Mesendoderm (in vitro differentiated cells): ENCODE results near the gene LAMTOR3.
A peak's percentile ranks its signal among the peaks of the same experiment; 100 is the strongest.

ENCODE experiments used
- DNase-seq: peaks from one replicate; pipeline ENCODE4 v3.0.0; 2013
- H2AK5ac ChIP-seq: 2 replicates; pipeline ENCODE4 v1.6.1; 2013; ENCODE audit warnings: low read length, inconsistent platforms
- H2BK120ac ChIP-seq: 2 replicates; pipeline ENCODE4 v1.6.1; 2013; ENCODE audit warnings: low read depth, mild to moderate bottlenecking, low read length, moderate library complexity, mixed read lengths
- H2BK15ac ChIP-seq: replicated peaks from 2 replicates; pipeline ENCODE4 v1.6.1; 2013; ENCODE audit warnings: low read depth, mild to moderate bottlenecking, moderate library complexity
- H2BK5ac ChIP-seq: 2 replicates; pipeline ENCODE4 v1.6.1; 2013; ENCODE audit warnings: low read length, inconsistent platforms
- H3K18ac ChIP-seq: 2 replicates; pipeline ENCODE4 v1.6.1; 2013; ENCODE audit warnings: mild to moderate bottlenecking, low read length, mixed read lengths
- H3K23ac ChIP-seq: one replicate; pipeline ENCODE4 v1.6.1; 2013; ENCODE audit warnings: low read length
- H3K27ac ChIP-seq: 2 replicates; pipeline ENCODE4 v1.5.1; 2013; ENCODE audit warnings: low read depth, mild to moderate bottlenecking, inconsistent platforms, low read length, moderate library complexity
- H3K27me3 ChIP-seq: 2 replicates; pipeline ENCODE4 v1.6.1; 2013; ENCODE audit warnings: low read length, control low read depth, mild to moderate bottlenecking, inconsistent platforms; ENCODE audit not compliant: insufficient read depth, poor library complexity
- H3K36me3 ChIP-seq: 2 replicates; pipeline ENCODE4 v1.6.1; 2013; ENCODE audit warnings: low read length, inconsistent platforms; ENCODE audit not compliant: control insufficient read depth, insufficient read depth
- H3K4ac ChIP-seq: one replicate; pipeline ENCODE4 v1.6.1; 2013; ENCODE audit warnings: low read depth, mild to moderate bottlenecking, low read length, moderate library complexity
- H3K4me1 ChIP-seq: 2 replicates; pipeline ENCODE4 v1.6.1; 2013; ENCODE audit warnings: low read depth, low read length, inconsistent platforms; ENCODE audit not compliant: control insufficient read depth
- H3K4me2 ChIP-seq: 2 replicates; pipeline ENCODE4 v1.6.1; 2013; ENCODE audit warnings: low read length
- H3K4me3 ChIP-seq: 2 replicates; pipeline ENCODE4 v1.5.1; 2013; ENCODE audit warnings: mild to moderate bottlenecking, low read length
- H3K56ac ChIP-seq: one replicate; pipeline ENCODE4 v1.6.1; 2013; ENCODE audit warnings: low read length
- H3K79me1 ChIP-seq: 2 replicates; pipeline ENCODE4 v1.6.1; 2013; ENCODE audit warnings: low read length, inconsistent platforms
- H3K79me2 ChIP-seq: 2 replicates; pipeline ENCODE4 v1.6.1; 2013; ENCODE audit warnings: mild to moderate bottlenecking, low read length; ENCODE audit not compliant: control insufficient read depth, insufficient read depth
- H3K9ac ChIP-seq: 2 replicates; pipeline ENCODE4 v1.6.1; 2013; ENCODE audit warnings: low read length, inconsistent platforms
- H4K5ac ChIP-seq: one replicate; pipeline ENCODE4 v1.6.1; 2013; ENCODE audit warnings: low read length
- H4K8ac ChIP-seq: one replicate; pipeline ENCODE4 v1.6.1; 2013; ENCODE audit warnings: low read depth, mild to moderate bottlenecking, control low read depth, low read length, moderate library complexity
- WGBS: extraction: QIAGEN DNeasy Blood & Tissue Kit; methylation state at CpG from one replicate; pipeline ENCODE4 v1.1.7; 2013; ENCODE audit warnings: low lambda C conversion rate, missing lambda C conversion rate; ENCODE audit not compliant: insufficient coverage; ENCODE audit errors: extremely low coverage; 5-methylcytosine and 5-hydroxymethylcytosine counted together

Gene LAMTOR3

DNA sequence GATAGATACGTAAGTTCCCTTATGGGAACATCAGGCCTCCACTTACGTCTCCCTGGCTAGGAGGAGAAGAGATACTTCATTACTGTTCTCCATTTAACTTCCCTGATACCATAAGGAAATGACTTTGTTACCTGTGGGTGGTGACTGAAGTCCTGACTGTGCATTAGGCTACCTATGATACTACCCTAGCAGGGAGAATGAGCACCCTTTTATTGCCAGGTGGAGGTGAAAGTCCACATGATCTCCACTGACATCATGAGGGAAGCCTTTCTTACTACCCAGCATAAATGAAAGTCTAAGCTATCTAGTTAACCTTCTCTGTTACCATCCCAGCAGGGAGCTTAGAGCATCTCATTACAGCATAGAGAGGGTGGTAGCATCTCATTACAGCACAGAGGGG, 24.4 kb upstream of the LAMTOR3 start:
- Histone ChIP-seq H2BK15ac (no peak overlapping the region), H2BK120ac (no peak overlapping the region), H3K27ac (no peak overlapping the region), H3K4ac (no peak overlapping the region), H3K4me3 (no peak overlapping the region), H4K5ac (no peak overlapping the region), H3K4me2 (no peak overlapping the region), H3K4me1 (no peaks in the 10 kb centered on the region), H2BK5ac (no peak overlapping the region), H4K8ac (no peak overlapping the region), H3K23ac (no peak overlapping the region), H2AK5ac (no peak overlapping the region), H3K56ac (no peak overlapping the region), H3K79me1 (peaks cover 2% of the 10 kb centered on the region), H3K79me2 (no peaks in the 10 kb centered on the region), H3K18ac (no peak overlapping the region), H3K27me3 (no peaks in the 10 kb centered on the region), H3K36me3 (no peaks in the 10 kb centered on the region), H3K9ac (no peak overlapping the region)
- DNase-seq, result no peak
- no CpG with 5 or more reads among the region's 2 CpGs for WGBS

- WGBS, result no CpG with 5 or more reads among the region's 3 CpGs
These were observed 23.3 kb upstream of the LAMTOR3 start for GRCh38 chr4:99917575-99917974.

DNA sequence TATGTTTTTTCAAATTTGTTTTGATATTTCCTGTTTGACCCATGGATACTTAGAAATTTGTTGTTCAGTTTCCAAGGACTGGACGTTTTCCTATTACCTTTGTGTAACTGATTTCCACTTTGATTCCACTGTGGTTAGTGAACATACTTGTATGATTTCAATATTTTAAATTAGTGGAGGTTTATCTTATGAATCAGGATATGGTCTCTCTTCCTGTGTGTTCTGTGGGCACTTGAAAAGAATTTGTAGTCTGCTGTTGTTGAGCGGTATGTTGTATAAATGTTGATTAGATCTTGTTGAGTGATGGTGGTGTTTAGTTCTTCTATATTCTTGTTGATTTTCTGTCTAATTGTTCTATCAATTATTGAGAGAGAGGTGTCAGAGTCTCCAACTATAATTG, 21.2 kb upstream of the LAMTOR3 start:
- Histone ChIP-seq H3K23ac (no peak overlapping the region), H3K4me2 (no peak overlapping the region), H3K4me1 (no peaks in the 10 kb centered on the region), H3K4ac (no peak overlapping the region), H2AK5ac (no peak overlapping the region), H3K4me3 (no peak overlapping the region), H4K5ac (no peak overlapping the region), H3K79me2 (no peaks in the 10 kb centered on the region), H3K36me3 (no peaks in the 10 kb centered on the region), H3K56ac (no peak overlapping the region), H2BK15ac (no peak overlapping the region), H2BK120ac (no peak overlapping the region), H3K27ac (no peak overlapping the region), H3K9ac (no peak overlapping the region), H3K18ac (no peak overlapping the region), H4K8ac (no peak overlapping the region), H3K27me3 (no peaks in the 10 kb centered on the region), H2BK5ac (no peak overlapping the region), H3K79me1 (peaks cover 2% of the 10 kb centered on the region)
- WGBS, result no CpG with 5 or more reads among the region's 2 CpGs
- no peak for DNase-seq

More at GRCh38 chr4:99917575-99917974, 23.3 kb upstream of the LAMTOR3 start:
- no peak overlapping the region for H3K18ac ChIP-seq
- H3K23ac ChIP-seq, result no peak overlapping the region
- no peak overlapping the region for H2AK5ac ChIP-seq
- no peak for DNase-seq
- H3K36me3 ChIP-seq, result no peaks in the 10 kb centered on the region
- H4K5ac ChIP-seq, result no peak overlapping the region
- H2BK120ac ChIP-seq, result no peak overlapping the region
- no peak overlapping the region for H3K4me2 ChIP-seq
- H3K79me2 ChIP-seq, result no peaks in the 10 kb centered on the region
- H3K9ac ChIP-seq, result no peak overlapping the region
- H2BK15ac ChIP-seq, result no peak overlapping the region
- H3K4me1 ChIP-seq, result no peaks in the 10 kb centered on the region
- H2BK5ac ChIP-seq, result no peak overlapping the region
- no peak overlapping the region for H3K4ac ChIP-seq
- H3K27ac ChIP-seq, result no peak overlapping the region
- H3K27me3 ChIP-seq, result no peaks in the 10 kb centered on the region
- H4K8ac ChIP-seq, result no peak overlapping the region
- no peak overlapping the region for H3K56ac ChIP-seq
- H3K79me1 ChIP-seq, result peaks cover 2% of the 10 kb centered on the region
- no peak overlapping the region for H3K4me3 ChIP-seq

DNA sequence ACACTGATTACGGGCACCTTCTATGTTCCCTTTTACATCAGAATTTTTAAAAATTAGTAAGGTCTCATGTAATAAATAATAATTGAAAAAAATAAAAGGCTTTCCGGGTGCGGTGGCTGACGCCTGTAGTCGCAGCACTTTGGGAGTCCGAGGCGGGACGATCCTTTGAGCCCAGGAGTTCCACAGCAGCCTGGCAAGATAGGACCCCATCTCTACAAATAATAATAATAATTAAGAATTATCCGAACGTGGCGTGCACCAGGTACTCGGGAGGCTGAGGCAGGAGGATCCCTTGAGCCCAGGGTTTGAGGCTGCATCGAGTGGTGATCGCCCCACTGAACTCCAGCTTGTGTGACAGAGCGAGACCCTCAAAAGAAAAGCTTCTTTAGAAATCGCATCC, 771 bp upstream of the LAMTOR3 start:
- peaks cover 6% of the 10 kb centered on the region for H3K79me2 ChIP-seq
- no peaks in the 10 kb centered on the region for H3K27me3 ChIP-seq
- H2BK5ac ChIP-seq, result no peak overlapping the region
- no peak overlapping the region for H2BK120ac ChIP-seq
- H4K5ac ChIP-seq, result no peak overlapping the region
- H3K4me1 ChIP-seq, result peaks cover 2% of the 10 kb centered on the region
- no peak overlapping the region for H2BK15ac ChIP-seq
- no CpG with 5 or more reads among the region's 16 CpGs for WGBS
- no peak overlapping the region for H2AK5ac ChIP-seq
- no peak overlapping the region for H4K8ac ChIP-seq
- H3K4me3 ChIP-seq, result no peak overlapping the region
- no peak for DNase-seq
- H3K9ac ChIP-seq, result peak overlapping the region; percentile 77
- H3K79me1 ChIP-seq, result peaks cover 2% of the 10 kb centered on the region
- no peak overlapping the region for H3K56ac ChIP-seq
- H3K18ac ChIP-seq, result no peak overlapping the region
- no peak overlapping the region for H3K4ac ChIP-seq
- no peaks in the 10 kb centered on the region for H3K36me3 ChIP-seq
- peak overlapping the region; percentile 79 for H3K4me2 ChIP-seq
- H3K27ac ChIP-seq, result no peak overlapping the region
- no peak overlapping the region for H3K23ac ChIP-seq

DNA sequence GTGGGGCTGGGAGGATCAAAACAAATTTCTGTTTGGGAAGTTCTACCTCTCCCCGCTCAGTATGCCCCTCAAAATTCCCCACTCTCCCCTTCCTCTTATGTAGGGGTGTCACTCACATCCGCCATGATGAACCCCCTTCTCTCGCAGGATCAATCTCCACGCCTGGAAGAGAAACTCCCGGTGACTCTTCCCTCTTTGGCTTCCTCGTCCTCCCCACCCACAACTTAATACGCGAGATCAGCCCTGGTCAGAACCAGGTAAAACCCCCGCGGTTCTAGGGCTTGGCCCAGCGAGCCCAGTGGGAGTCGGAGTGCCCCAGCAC, 427 bp downstream of the LAMTOR3 start:
- DNase-seq, result no peak
- H4K5ac ChIP-seq, result no peak overlapping the region
- H3K4me2 ChIP-seq, result peak overlapping the region; percentile 20
- H3K4me3 ChIP-seq, result peak overlapping the region; percentile 83
- H3K9ac ChIP-seq, result peak overlapping the region; percentile 74
- H3K79me1 ChIP-seq, result peaks cover 2% of the 10 kb centered on the region
- no peak overlapping the region for H2BK15ac ChIP-seq
- no peaks in the 10 kb centered on the region for H3K27me3 ChIP-seq
- no peak overlapping the region for H3K23ac ChIP-seq
- H3K56ac ChIP-seq, result peak overlapping the region; percentile 83
- H3K18ac ChIP-seq, result peak overlapping the region; percentile 21
- peaks cover 2% of the 10 kb centered on the region for H3K4me1 ChIP-seq
- no peak overlapping the region for H4K8ac ChIP-seq
- H3K79me2 ChIP-seq, result peaks cover 6% of the 10 kb centered on the region
- H3K27ac ChIP-seq, result no peak overlapping the region
- no peak overlapping the region for H2AK5ac ChIP-seq
- no peaks in the 10 kb centered on the region for H3K36me3 ChIP-seq
- no peak overlapping the region for H3K4ac ChIP-seq
- no peak overlapping the region for H2BK5ac ChIP-seq
- no CpG with 5 or more reads among the region's 12 CpGs for WGBS
- H2BK120ac ChIP-seq, result no peak overlapping the region

GRCh38 chr4:99893029-99893428, 1.2 kb downstream of the LAMTOR3 start:
- no peak overlapping the region for H4K8ac ChIP-seq
- no peak overlapping the region for H3K56ac ChIP-seq
- H2AK5ac ChIP-seq, result no peak overlapping the region
- no peak overlapping the region for H3K9ac ChIP-seq
- no peaks in the 10 kb centered on the region for H3K36me3 ChIP-seq
- H2BK15ac ChIP-seq, result no peak overlapping the region
- peaks cover 6% of the 10 kb centered on the region for H3K79me2 ChIP-seq
- no peak overlapping the region for H2BK120ac ChIP-seq
- peak overlapping the region; percentile 20 for H3K4me2 ChIP-seq
- H3K79me1 ChIP-seq, result peaks cover 2% of the 10 kb centered on the region
- H3K27me3 ChIP-seq, result no peaks in the 10 kb centered on the region
- H3K4me1 ChIP-seq, result peaks cover 2% of the 10 kb centered on the region
- WGBS, result no CpG with 5 or more reads among the region's 8 CpGs
- no peak overlapping the region for H3K27ac ChIP-seq
- H2BK5ac ChIP-seq, result no peak overlapping the region
- H3K4me3 ChIP-seq, result no peak overlapping the region
- H3K18ac ChIP-seq, result no peak overlapping the region
- H4K5ac ChIP-seq, result no peak overlapping the region
- no peak for DNase-seq
- H3K4ac ChIP-seq, result no peak overlapping the region
- H3K23ac ChIP-seq, result no peak overlapping the region
